Immature natural killer cell (primary cell): ENCODE measurements around the gene JAK1. TPM values are rescaled to one million over a fixed set of nuclear protein-coding genes. Genes with fewer than 3 reads are reported as not detected.
"Not testable (repeated sequence)": the region's sequence is repeated elsewhere in the genome, so short reads cannot be mapped to it uniquely, and the experiment has no call there.

Source experiments
- DNase-seq, 3 donors: peaks; one replicate each; pipeline ENCODE4 v3.0.0; 2022; ENCODE audit warnings: mixed read lengths in 1 of 3
- H3K27ac Mint-ChIP-seq, 6 donors: one replicate each; pipeline ENCODE4 v1.8.0; 2020; ENCODE audit warnings: mixed read lengths in 6 of 6, mild to moderate bottlenecking in 5 of 6, inconsistent platforms in 4 of 6, moderate library complexity in 3 of 6
- H3K27me3 Mint-ChIP-seq, 3 donors: one replicate each; pipeline ENCODE4 v1.8.0; 2020 to 2021; ENCODE audit warnings: low read depth in 3 of 3, mild to moderate bottlenecking in 3 of 3, mixed read lengths in 3 of 3, moderate library complexity in 3 of 3, inconsistent platforms in 1 of 3
- H3K36me3 Mint-ChIP-seq, 3 donors: one replicate each; pipeline ENCODE4 v1.8.0; 2020; ENCODE audit warnings: mixed read lengths in 3 of 3, inconsistent platforms in 2 of 3, mild to moderate bottlenecking in 2 of 3
- H3K4me1 Mint-ChIP-seq, 2 donors: one replicate each; pipeline ENCODE4 v1.8.0; 2020; ENCODE audit warnings: inconsistent platforms in 2 of 2, mild to moderate bottlenecking in 2 of 2, mixed read lengths in 2 of 2, moderate library complexity in 1 of 2
- H3K4me3 Mint-ChIP-seq, 5 donors: one replicate each; pipeline ENCODE4 v1.8.0; 2020; ENCODE audit warnings: mild to moderate bottlenecking in 5 of 5, mixed read lengths in 5 of 5, inconsistent platforms in 3 of 5, moderate library complexity in 3 of 5
- H3K9me3 Mint-ChIP-seq, 6 donors: one replicate each; pipeline ENCODE4 v1.8.0; 2020; ENCODE audit warnings: mild to moderate bottlenecking in 6 of 6, mixed read lengths in 6 of 6, inconsistent platforms in 4 of 6, moderate library complexity in 3 of 6
- polyA plus RNA-seq, 3 donors: library from polyadenylated mRNA; unstranded; fragments of 300-500 nt; fragmentation: Illumina TruSeq; gene quantifications; one replicate each; pipeline ENCODE4 v1.2.3, GENCODE V29; 2021

JAK1 gene
- polyA plus RNA-seq, 3 donors from 2014 or later, result 265 to 734 (median 416) TPM

- Mint-ChIP-seq H3K4me3 (peak overlapping the region; percentile 20 to 47 (median 37)), H3K9me3 (no peaks in the 10 kb centered on the region), H3K36me3 (peaks cover 0 to 5% (median 0%) of the 10 kb centered on the region in 3 donors), H3K27me3 (peaks cover 8 to 24% (median 12%) of the 10 kb centered on the region in 3 donors), H3K27ac (peak overlapping the region; percentile 42 to 75 (median 71)), H3K4me1 (peaks cover 93 to 100% of the 10 kb centered on the region in 2 donors)
- no peak for DNase-seq
These were observed 29.4 kb downstream of the JAK1 start for GRCh38 chr1:64936956-64937355.

- Mint-ChIP-seq H3K27ac (peak overlapping the region; percentile 55 to 84 (median 73)), H3K4me1 (peaks cover 94 to 100% of the 10 kb centered on the region in 2 donors), H3K9me3 (no peaks in the 10 kb centered on the region), H3K4me3 (peak overlapping the region in 4 of 5 donors; percentile 23 to 71 (median 38)), H3K27me3 (peaks cover 9 to 21% (median 14%) of the 10 kb centered on the region in 3 donors), H3K36me3 (peaks cover 0 to 5% (median 0%) of the 10 kb centered on the region in 3 donors)
- no peak for DNase-seq
These were observed 30.7 kb downstream of the JAK1 start for GRCh38 chr1:64935551-64936155.

GRCh38 chr1:64934878-64935275 lies 31.5 kb downstream of the JAK1 start:
- Mint-ChIP-seq H3K9me3 (no peaks in the 10 kb centered on the region), H3K27me3 (peaks cover 14 to 23% (median 14%) of the 10 kb centered on the region in 3 donors), H3K4me3 (peak overlapping the region; percentile 46 to 71 (median 61)), H3K4me1 (peaks cover 94 to 100% of the 10 kb centered on the region in 2 donors), H3K27ac (peak overlapping the region; percentile 44 to 87 (median 78)), H3K36me3 (peaks cover 0 to 10% (median 0%) of the 10 kb centered on the region in 3 donors)
- DNase-seq, result no peak

GRCh38 chr1:64934115-64934877 lies 32.1 kb downstream of the JAK1 start:
- H3K4me1 Mint-ChIP-seq, result peaks cover 94 to 100% of the 10 kb centered on the region in 2 donors
- peak overlapping the region; percentile 72 to 87 (median 80) for H3K27ac Mint-ChIP-seq
- DNase-seq, result no peak
- peaks cover 14 to 23% (median 14%) of the 10 kb centered on the region in 3 donors for H3K27me3 Mint-ChIP-seq
- H3K9me3 Mint-ChIP-seq, result no peaks in the 10 kb centered on the region
- H3K4me3 Mint-ChIP-seq, result peak overlapping the region; percentile 46 to 71 (median 61)
- H3K36me3 Mint-ChIP-seq, result peaks cover 0 to 12% (median 0%) of the 10 kb centered on the region in 3 donors

GRCh38 chr1:64933296-64934070 lies 32.9 kb downstream of the JAK1 start:
- H3K27ac Mint-ChIP-seq, result peak overlapping the region; percentile 72 to 85 (median 80)
- peaks cover 0 to 12% (median 0%) of the 10 kb centered on the region in 3 donors for H3K36me3 Mint-ChIP-seq
- peaks cover 94 to 100% of the 10 kb centered on the region in 2 donors for H3K4me1 Mint-ChIP-seq
- DNase-seq, result no peak
- H3K4me3 Mint-ChIP-seq, result peak overlapping the region; percentile 46 to 71 (median 61)
- peaks cover 12 to 18% (median 14%) of the 10 kb centered on the region in 3 donors for H3K27me3 Mint-ChIP-seq
- H3K9me3 Mint-ChIP-seq, result no peaks in the 10 kb centered on the region

GRCh38 chr1:64932962-64933295 lies 33.4 kb downstream of the JAK1 start:
- Mint-ChIP-seq H3K9me3 (no peaks in the 10 kb centered on the region), H3K4me1 (peaks cover 94 to 100% of the 10 kb centered on the region in 2 donors), H3K4me3 (peak overlapping the region; percentile 46 to 73 (median 61)), H3K36me3 (peaks cover 0 to 12% (median 0%) of the 10 kb centered on the region in 3 donors), H3K27ac (peak overlapping the region; percentile 72 to 85 (median 80)), H3K27me3 (peaks cover 13 to 18% (median 15%) of the 10 kb centered on the region in 3 donors)
- DNase-seq, result no peak

GRCh38 chr1:64930640-64931039 lies 35.7 kb downstream of the JAK1 start:
- H3K4me1 Mint-ChIP-seq, result peaks cover 96 to 100% of the 10 kb centered on the region in 2 donors
- not testable (repeated sequence) for H3K9me3 Mint-ChIP-seq, DNase-seq
- peaks cover 0 to 15% (median 3%) of the 10 kb centered on the region in 3 donors for H3K36me3 Mint-ChIP-seq
- H3K4me3 Mint-ChIP-seq, result peak overlapping the region in 1 of 5 donors; percentile 14
- H3K27ac Mint-ChIP-seq, result peak overlapping the region in 5 of 6 donors; percentile 31 to 84 (median 74)
- H3K27me3 Mint-ChIP-seq, result peaks cover 11 to 26% (median 17%) of the 10 kb centered on the region in 3 donors

GRCh38 chr1:64929221-64929620 lies 37.1 kb downstream of the JAK1 start:
- H3K4me1 Mint-ChIP-seq, result peaks cover 96 to 100% of the 10 kb centered on the region in 2 donors
- no peak for DNase-seq
- no peaks in the 10 kb centered on the region for H3K9me3 Mint-ChIP-seq
- H3K27ac Mint-ChIP-seq, result peak overlapping the region; percentile 55 to 85 (median 79)
- peaks cover 0 to 15% (median 3%) of the 10 kb centered on the region in 3 donors for H3K36me3 Mint-ChIP-seq
- peak overlapping the region in 4 of 5 donors; percentile 25 to 44 (median 36) for H3K4me3 Mint-ChIP-seq
- H3K27me3 Mint-ChIP-seq, result peaks cover 7 to 19% (median 15%) of the 10 kb centered on the region in 3 donors

GRCh38 chr1:64928325-64928724 lies 38.0 kb downstream of the JAK1 start:
- peak overlapping the region; percentile 44 to 66 (median 58) for H3K4me3 Mint-ChIP-seq
- no peaks in the 10 kb centered on the region for H3K9me3 Mint-ChIP-seq
- H3K4me1 Mint-ChIP-seq, result peaks cover 94 to 100% of the 10 kb centered on the region in 2 donors
- H3K36me3 Mint-ChIP-seq, result peaks cover 0 to 15% (median 3%) of the 10 kb centered on the region in 3 donors
- peak overlapping the region; percentile 64 to 96 (median 78) for H3K27ac Mint-ChIP-seq
- peaks cover 11 to 21% (median 15%) of the 10 kb centered on the region in 3 donors for H3K27me3 Mint-ChIP-seq
- DNase-seq, result no peak

- peak overlapping the region; percentile 48 to 66 (median 61) for H3K4me3 Mint-ChIP-seq
- H3K27ac Mint-ChIP-seq, result peak overlapping the region; percentile 64 to 96 (median 79)
- peaks cover 0 to 15% (median 3%) of the 10 kb centered on the region in 3 donors for H3K36me3 Mint-ChIP-seq
These were observed 40.8 kb downstream of the JAK1 start for GRCh38 chr1:64925594-64925993.

GRCh38 chr1:64923294-64923718 lies 43.0 kb downstream of the JAK1 start:
- DNase-seq, result peak; percentile 76 to 83 (median 80)
- peaks cover 6 to 24% (median 12%) of the 10 kb centered on the region in 3 donors for H3K27me3 Mint-ChIP-seq
- peak overlapping the region; percentile 74 to 87 (median 78) for H3K4me3 Mint-ChIP-seq
- peaks cover 0 to 11% (median 3%) of the 10 kb centered on the region in 3 donors for H3K36me3 Mint-ChIP-seq
- no peaks in the 10 kb centered on the region for H3K9me3 Mint-ChIP-seq
- peak overlapping the region; percentile 83 to 96 (median 93) for H3K27ac Mint-ChIP-seq
- H3K4me1 Mint-ChIP-seq, result peaks cover 97 to 100% of the 10 kb centered on the region in 2 donors

More at GRCh38 chr1:64925594-64925993, 40.8 kb downstream of the JAK1 start:
- peaks cover 8 to 22% (median 13%) of the 10 kb centered on the region in 3 donors for H3K27me3 Mint-ChIP-seq
- no peaks in the 10 kb centered on the region for H3K9me3 Mint-ChIP-seq
- DNase-seq, result no peak
- H3K4me1 Mint-ChIP-seq, result peaks cover 98 to 100% of the 10 kb centered on the region in 2 donors

GRCh38 chr1:64922336-64922735 lies 44.0 kb downstream of the JAK1 start:
- H3K4me1 Mint-ChIP-seq, result peaks cover 97 to 100% of the 10 kb centered on the region in 2 donors
- H3K9me3 Mint-ChIP-seq, result no peaks in the 10 kb centered on the region
- H3K4me3 Mint-ChIP-seq, result peak overlapping the region; percentile 74 to 87 (median 78)
- H3K27me3 Mint-ChIP-seq, result peaks cover 7 to 27% (median 12%) of the 10 kb centered on the region in 3 donors
- peaks cover 0 to 11% (median 2%) of the 10 kb centered on the region in 3 donors for H3K36me3 Mint-ChIP-seq
- DNase-seq, result peak; percentile 60 to 67 (median 64)
- peak overlapping the region; percentile 83 to 96 (median 93) for H3K27ac Mint-ChIP-seq

GRCh38 chr1:64921771-64922170 lies 44.6 kb downstream of the JAK1 start:
- H3K4me3 Mint-ChIP-seq, result peak overlapping the region; percentile 74 to 87 (median 78)
- H3K36me3 Mint-ChIP-seq, result peaks cover 0 to 8% (median 0%) of the 10 kb centered on the region in 3 donors
- H3K9me3 Mint-ChIP-seq, result no peaks in the 10 kb centered on the region
- peak overlapping the region; percentile 83 to 96 (median 93) for H3K27ac Mint-ChIP-seq
- DNase-seq, result no peak
- peaks cover 6 to 33% (median 10%) of the 10 kb centered on the region in 3 donors for H3K27me3 Mint-ChIP-seq
- peaks cover 97 to 100% of the 10 kb centered on the region in 2 donors for H3K4me1 Mint-ChIP-seq
